Smooth muscle cell (in vitro differentiated cells): Measurements from ENCODE around the gene SATB2. TPM values are rescaled to one million over a fixed set of nuclear protein-coding genes. Genes with fewer than 3 reads are reported as not detected.

Experiments used
- DNase-seq: peaks from one replicate; lab custom pipeline; 2025; ENCODE audit not compliant: unreplicated experiment; lab: John Stamatoyannopoulos, UW
- H2AFZ ChIP-seq: fragments of 200-600 bp; sonication (generic); 2 replicates; pipeline ENCODE4 v1.6.0; 2016; ENCODE audit warnings: antibody characterized with exemption, low read depth, mild to moderate bottlenecking
- H3F3A ChIP-seq: fragments of 200-600 bp; sonication (generic); 2 replicates; pipeline ENCODE4 v1.6.0; 2017; ENCODE audit warnings: antibody characterized with exemption, low read depth
- H3K27ac ChIP-seq: fragments of 200-600 bp; sonication (generic); 2 replicates; pipeline ENCODE4 v1.5.1; 2016; ENCODE audit warnings: low read depth, mild to moderate bottlenecking
- H3K27me3 ChIP-seq: fragments of 200-600 bp; sonication (generic); 2 replicates; pipeline ENCODE4 v1.6.1; 2016; ENCODE audit warnings: low read depth, mild to moderate bottlenecking
- H3K36me3 ChIP-seq: fragments of 200-600 bp; sonication (generic); 2 replicates; pipeline ENCODE4 v1.5.1; 2016; ENCODE audit warnings: low read depth
- H3K4me1 ChIP-seq: fragments of 200-600 bp; sonication (generic); 2 replicates; pipeline ENCODE4 v1.5.1; 2016; ENCODE audit warnings: low read depth
- H3K4me2 ChIP-seq: fragments of 200-600 bp; sonication (generic); 2 replicates; pipeline ENCODE4 v1.6.0; 2016; ENCODE audit warnings: mild to moderate bottlenecking
- H3K4me3 ChIP-seq: fragments of 200-600 bp; sonication (generic); 2 replicates; pipeline ENCODE4 v1.5.1; 2016; ENCODE audit warnings: mild to moderate bottlenecking
- H3K79me2 ChIP-seq: fragments of 200-600 bp; sonication (generic); 2 replicates; pipeline ENCODE4 v1.6.0; 2016; ENCODE audit warnings: low read depth, mild to moderate bottlenecking
- H3K9ac ChIP-seq: fragments of 200-600 bp; sonication (generic); 2 replicates; pipeline ENCODE4 v1.6.0; 2016; ENCODE audit warnings: low read depth
- H3K9me3 ChIP-seq: fragments of 200-600 bp; sonication (generic); replicated peaks from 2 replicates; pipeline ENCODE4 v1.5.1; 2016; ENCODE audit warnings: low read depth
- H4K20me1 ChIP-seq: fragments of 200-600 bp; sonication (generic); 2 replicates; pipeline ENCODE4 v1.6.0; 2016; ENCODE audit warnings: low read depth
- WGBS: methylation state at CpG from one replicate; pipeline ENCODE4 v1.1.7; 2016; ENCODE audit warnings: low lambda C conversion rate; 5-methylcytosine and 5-hydroxymethylcytosine counted together
- polyA plus RNA-seq: library from polyadenylated mRNA; unstranded; fragments of >200 nt; fragmentation: Nextera tagmentation; extraction: Ambion mirVana; gene quantifications from 2 replicates; pipeline ENCODE4 v1.2.1, GENCODE V29; 2016
- total RNA-seq: library from RNA; depleted of rRNA; stranded (reverse); fragments of >200 nt; gene quantifications from 2 replicates; pipeline ENCODE4 v1.2.3, GENCODE V29; 2014
- TF ChIP-seq, protein P1 (sequence below): fragments of 200-600 bp; sonication (generic); IDR thresholded peaks from 2 replicates; pipeline ENCODE4 v1.5.1; 2017; ENCODE audit warnings: borderline replicate concordance, mild to moderate bottlenecking, antibody characterized with exemption; ENCODE audit not compliant: insufficient read depth, poor library complexity, severe bottlenecking

SATB2 gene
- total and polyA plus RNA-seq, 2 experiments from 2014 or later: 0.73 to 12.5 TPM

GRCh38 chr2:199388728-199389268 is 68.9 kb downstream of the SATB2 start:
- no peaks in the 10 kb centered on the region for H4K20me1 ChIP-seq
- no peak overlapping the region for H3K4me3 ChIP-seq
- 29% methylated on average over 1 of the region's 1 CpG for WGBS
- H3K79me2 ChIP-seq: no peaks in the 10 kb centered on the region
- H3K4me1 ChIP-seq: no peaks in the 10 kb centered on the region
- H3K9ac ChIP-seq: no peak overlapping the region
- H3K27ac ChIP-seq: no peak overlapping the region
- H3F3A ChIP-seq: no peaks in the 10 kb centered on the region
- no peaks in the 10 kb centered on the region for H3K27me3 ChIP-seq
- H3K36me3 ChIP-seq: no peaks in the 10 kb centered on the region
- TF ChIP-seq, protein P1, sequence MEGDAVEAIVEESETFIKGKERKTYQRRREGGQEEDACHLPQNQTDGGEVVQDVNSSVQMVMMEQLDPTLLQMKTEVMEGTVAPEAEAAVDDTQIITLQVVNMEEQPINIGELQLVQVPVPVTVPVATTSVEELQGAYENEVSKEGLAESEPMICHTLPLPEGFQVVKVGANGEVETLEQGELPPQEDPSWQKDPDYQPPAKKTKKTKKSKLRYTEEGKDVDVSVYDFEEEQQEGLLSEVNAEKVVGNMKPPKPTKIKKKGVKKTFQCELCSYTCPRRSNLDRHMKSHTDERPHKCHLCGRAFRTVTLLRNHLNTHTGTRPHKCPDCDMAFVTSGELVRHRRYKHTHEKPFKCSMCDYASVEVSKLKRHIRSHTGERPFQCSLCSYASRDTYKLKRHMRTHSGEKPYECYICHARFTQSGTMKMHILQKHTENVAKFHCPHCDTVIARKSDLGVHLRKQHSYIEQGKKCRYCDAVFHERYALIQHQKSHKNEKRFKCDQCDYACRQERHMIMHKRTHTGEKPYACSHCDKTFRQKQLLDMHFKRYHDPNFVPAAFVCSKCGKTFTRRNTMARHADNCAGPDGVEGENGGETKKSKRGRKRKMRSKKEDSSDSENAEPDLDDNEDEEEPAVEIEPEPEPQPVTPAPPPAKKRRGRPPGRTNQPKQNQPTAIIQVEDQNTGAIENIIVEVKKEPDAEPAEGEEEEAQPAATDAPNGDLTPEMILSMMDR: no peak
- H3K9me3 ChIP-seq: no peaks in the 10 kb centered on the region
- no peak for DNase-seq
- H2AFZ ChIP-seq: no peak overlapping the region
- H3K4me2 ChIP-seq: no peak overlapping the region

GRCh38 chr2:199384043-199384442 is 73.7 kb downstream of the SATB2 start:
- H3K4me3 ChIP-seq: no peak overlapping the region
- no peaks in the 10 kb centered on the region for H3K27me3 ChIP-seq
- H3K36me3 ChIP-seq: no peaks in the 10 kb centered on the region

GRCh38 chr2:199383021-199383420 is 74.7 kb downstream of the SATB2 start:
- no peaks in the 10 kb centered on the region for H3K79me2 ChIP-seq
- H3K36me3 ChIP-seq: no peaks in the 10 kb centered on the region
- no peaks in the 10 kb centered on the region for H3K4me1 ChIP-seq
- no peak overlapping the region for H3K27ac ChIP-seq
- H3K4me3 ChIP-seq: no peak overlapping the region
- no peak overlapping the region for H3K9ac ChIP-seq
- H3F3A ChIP-seq: no peaks in the 10 kb centered on the region
- no peaks in the 10 kb centered on the region for H4K20me1 ChIP-seq
- no peaks in the 10 kb centered on the region for H3K9me3 ChIP-seq
- no peak overlapping the region for H2AFZ ChIP-seq
- H3K27me3 ChIP-seq: no peaks in the 10 kb centered on the region
- TF ChIP-seq, protein P1: no peak
- 93% methylated on average over 4 of the region's 4 CpGs for WGBS
- DNase-seq: no peak
- H3K4me2 ChIP-seq: no peak overlapping the region

More at GRCh38 chr2:199384043-199384442, 73.7 kb downstream of the SATB2 start:
- no peaks in the 10 kb centered on the region for H4K20me1 ChIP-seq
- H3K9me3 ChIP-seq: no peaks in the 10 kb centered on the region
- H3K4me2 ChIP-seq: no peak overlapping the region
- no peak overlapping the region for H3K9ac ChIP-seq
- no peaks in the 10 kb centered on the region for H3K79me2 ChIP-seq
- no peak for DNase-seq
- 93% methylated on average over 1 of the region's 1 CpG for WGBS
- no peak overlapping the region for H3K27ac ChIP-seq
- H2AFZ ChIP-seq: no peak overlapping the region
- no peaks in the 10 kb centered on the region for H3K4me1 ChIP-seq
- H3F3A ChIP-seq: no peaks in the 10 kb centered on the region
- TF ChIP-seq, protein P1: no peak

DNA sequence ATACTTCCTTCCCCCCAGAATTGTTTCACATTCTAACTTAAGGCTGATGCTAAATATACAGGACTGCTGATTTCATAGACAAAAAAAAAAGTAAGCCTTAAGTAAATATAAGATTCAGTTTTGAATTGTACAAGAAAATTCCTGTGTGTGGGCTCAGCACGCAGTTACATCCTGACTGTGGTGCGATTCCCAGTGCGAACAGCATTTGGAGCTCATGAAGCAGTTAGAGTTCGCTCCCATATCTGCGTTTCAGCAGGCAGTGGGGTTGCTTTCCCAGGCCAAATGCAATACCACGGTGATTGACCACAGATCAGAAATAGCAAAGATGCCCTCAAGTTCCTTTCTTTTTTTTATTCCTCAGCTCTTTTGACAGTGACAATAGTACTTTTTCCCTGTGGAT is 75.6 kb downstream of the SATB2 start:
- H3F3A ChIP-seq: no peaks in the 10 kb centered on the region
- no peak overlapping the region for H3K4me3 ChIP-seq
- no peak for DNase-seq

More for the DNA sequence above, 75.6 kb downstream of the SATB2 start:
- TF ChIP-seq, protein P1: no peak
- Histone ChIP-seq H3K4me2 (no peak overlapping the region), H3K9me3 (no peaks in the 10 kb centered on the region), H3K4me1 (no peaks in the 10 kb centered on the region), H3K36me3 (no peaks in the 10 kb centered on the region), H3K27me3 (no peaks in the 10 kb centered on the region), H3K27ac (no peak overlapping the region), H2AFZ (no peak overlapping the region), H3K79me2 (no peaks in the 10 kb centered on the region), H3K9ac (no peak overlapping the region), H4K20me1 (no peaks in the 10 kb centered on the region)
- 76% methylated on average over 6 of the region's 6 CpGs for WGBS
